ENCODE measurements around the gene BROX.
"Not testable (repeated sequence)": the region's sequence is repeated elsewhere in the genome, so short reads cannot be mapped to it uniquely, and the experiment has no call there.

BROX gene

GRCh38 chr1:222732216-222733159 lies 20.1 kb downstream of the BROX start:
- DNase-seq (ENCODE audit: low spot score): peak; percentile 44

DNA sequence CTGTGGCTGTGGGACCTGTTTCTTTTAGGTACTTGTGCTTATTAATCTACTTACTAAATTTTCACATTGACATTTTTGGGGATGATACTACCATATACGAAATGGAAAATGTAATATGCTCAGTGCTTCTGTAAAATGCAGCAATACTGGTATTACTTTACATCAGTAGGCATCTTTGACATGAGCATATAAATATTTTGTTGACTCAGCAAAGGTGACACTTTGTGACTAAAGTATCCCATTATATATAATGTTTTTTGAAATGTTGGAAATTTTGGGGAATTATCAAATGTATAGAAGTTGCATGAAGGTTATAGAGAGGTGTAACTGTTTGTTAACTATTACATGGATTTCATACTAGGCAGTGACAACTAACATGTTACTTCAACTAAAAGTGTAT lies 22.4 kb downstream of the BROX start:
- no peak for DNase-seq (ENCODE audit: low spot score)

- DNase-seq (ENCODE audit: low spot score): no peak
These were observed 24.1 kb downstream of the BROX start for GRCh38 chr1:222736470-222736869.

DNA sequence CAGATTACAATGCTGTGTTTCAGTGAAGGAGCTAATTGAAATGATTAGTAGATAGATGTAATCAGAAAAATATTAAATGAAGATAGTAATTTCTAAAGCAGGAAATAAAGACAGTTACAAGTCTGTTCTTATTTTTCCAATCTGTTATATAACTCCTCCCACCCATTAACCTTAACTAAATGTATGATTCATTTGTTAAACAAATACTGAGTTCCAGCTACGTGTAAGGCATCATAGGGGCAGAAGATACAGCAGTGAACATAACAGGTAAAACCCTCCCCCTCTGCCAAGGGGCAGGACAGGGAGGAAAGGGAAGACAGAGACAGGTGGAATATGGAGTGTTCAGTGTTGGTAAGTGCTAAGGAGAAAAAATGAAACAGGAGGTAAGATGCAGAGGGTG lies 24.6 kb downstream of the BROX start, which contains the start of gene FAM177B:
Gene FAM177B, plus strand, starts transcription at position 231 of the 400 bp plus-strand sequence. CDS start 9,344 bp downstream, outside the sequence.
- DNase-seq (ENCODE audit: low spot score): no peak

DNA sequence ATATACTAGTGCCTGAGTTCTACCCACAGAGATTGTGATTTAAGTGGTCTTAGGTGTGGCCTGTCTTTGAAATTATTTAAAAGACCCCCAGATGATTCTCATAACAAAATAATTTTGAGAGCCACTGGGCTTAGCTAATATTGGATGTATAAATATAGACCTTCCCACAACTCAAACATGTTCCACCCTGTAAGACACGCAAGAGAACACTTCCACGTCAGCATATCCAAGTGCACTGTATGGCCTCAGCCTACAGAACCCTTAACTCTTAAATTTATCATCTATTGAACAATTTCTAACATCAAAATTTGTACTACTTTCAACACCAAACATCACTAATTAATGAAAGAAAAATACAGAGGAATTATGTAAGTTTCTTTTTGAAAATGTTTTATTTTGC lies 27.1 kb downstream of the BROX start:
- no peak for DNase-seq (ENCODE audit: low spot score)

DNA sequence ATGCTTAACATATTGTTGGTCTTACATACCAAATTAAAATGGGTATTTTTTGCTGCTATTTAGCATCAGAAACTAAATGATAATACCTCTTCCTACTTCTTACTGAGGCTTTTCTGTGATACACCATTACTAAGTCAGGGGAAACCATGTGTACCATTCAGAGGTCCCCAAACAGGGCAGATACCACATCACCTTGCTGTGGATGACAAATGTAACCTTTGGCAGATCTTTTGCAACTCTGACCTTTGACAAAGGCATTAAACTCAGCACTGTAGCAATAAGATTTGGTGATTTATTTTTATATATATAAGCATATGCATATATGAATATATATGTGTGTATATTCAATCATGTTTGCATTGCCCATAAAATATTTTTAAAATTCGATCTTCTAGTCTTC lies 27.6 kb downstream of the BROX start:
- DNase-seq (ENCODE audit: low spot score): no peak

- not testable (repeated sequence) for DNase-seq (ENCODE audit: low spot score)
These were observed 29.5 kb downstream of the BROX start for GRCh38 chr1:222741630-222742457.

- DNase-seq (ENCODE audit: low spot score): no peak
These were observed 37.6 kb downstream of the BROX start for GRCh38 chr1:222749927-222750326.

GRCh38 chr1:222750651-222751050 lies 38.3 kb downstream of the BROX start:
- DNase-seq (ENCODE audit: low spot score): peak; percentile 30

DNA sequence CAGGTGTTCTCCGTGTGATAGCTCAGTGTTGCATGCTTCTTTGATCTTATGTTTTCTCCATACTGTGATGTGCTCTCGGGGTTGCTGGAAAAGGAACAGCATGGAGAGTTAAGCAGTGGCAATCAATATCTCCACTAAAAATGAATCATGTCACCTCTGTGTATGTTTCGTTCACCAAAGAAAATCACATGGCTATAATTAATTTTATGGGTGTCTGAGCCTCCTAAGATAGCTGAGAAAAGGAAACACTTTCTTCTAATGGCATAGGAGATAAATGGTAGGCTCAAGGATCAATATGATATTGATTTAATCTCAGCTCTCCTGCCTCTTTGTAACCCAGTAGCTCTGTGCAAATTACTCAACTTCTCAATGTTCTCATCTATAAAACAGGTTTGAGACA lies 38.9 kb downstream of the BROX start:
- no peak for DNase-seq (ENCODE audit: low spot score)

DNA sequence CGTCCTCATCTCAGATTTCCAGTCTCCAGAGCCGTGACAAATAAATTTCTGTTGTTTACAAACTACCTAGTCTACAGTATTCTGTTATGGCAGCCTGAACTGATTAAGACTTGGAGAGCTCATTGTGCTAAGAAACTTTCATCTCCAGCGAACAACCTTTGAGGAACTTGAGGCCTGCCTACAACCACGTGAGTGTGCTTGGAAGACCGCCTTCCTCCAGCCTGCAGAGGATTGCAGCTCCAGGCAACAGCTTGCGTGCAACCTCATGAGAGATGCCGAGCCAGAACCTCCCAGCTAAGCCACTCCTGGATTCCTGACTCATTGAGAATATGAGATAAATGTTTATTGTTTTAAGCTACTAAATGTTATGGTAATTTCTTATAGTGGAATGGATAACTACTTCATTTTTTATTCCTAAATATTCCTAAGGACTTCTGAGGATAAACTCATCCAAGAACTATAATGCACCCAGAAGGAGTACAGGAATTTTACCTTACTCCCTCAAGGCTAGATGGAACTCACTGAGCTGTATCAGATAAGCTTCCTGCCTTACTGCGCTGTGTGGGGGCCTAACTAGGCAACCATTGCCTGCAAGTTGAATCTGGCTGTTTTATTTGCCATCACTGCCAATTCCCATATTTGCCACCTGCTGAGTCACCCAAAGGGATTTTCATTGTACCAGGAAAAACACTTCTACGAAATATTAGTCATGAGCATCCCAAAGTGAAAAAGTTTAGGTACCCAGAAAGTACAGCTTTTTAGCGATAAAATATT lies 42.2 kb downstream of the BROX start:
- no peak for DNase-seq (ENCODE audit: low spot score)

DNA sequence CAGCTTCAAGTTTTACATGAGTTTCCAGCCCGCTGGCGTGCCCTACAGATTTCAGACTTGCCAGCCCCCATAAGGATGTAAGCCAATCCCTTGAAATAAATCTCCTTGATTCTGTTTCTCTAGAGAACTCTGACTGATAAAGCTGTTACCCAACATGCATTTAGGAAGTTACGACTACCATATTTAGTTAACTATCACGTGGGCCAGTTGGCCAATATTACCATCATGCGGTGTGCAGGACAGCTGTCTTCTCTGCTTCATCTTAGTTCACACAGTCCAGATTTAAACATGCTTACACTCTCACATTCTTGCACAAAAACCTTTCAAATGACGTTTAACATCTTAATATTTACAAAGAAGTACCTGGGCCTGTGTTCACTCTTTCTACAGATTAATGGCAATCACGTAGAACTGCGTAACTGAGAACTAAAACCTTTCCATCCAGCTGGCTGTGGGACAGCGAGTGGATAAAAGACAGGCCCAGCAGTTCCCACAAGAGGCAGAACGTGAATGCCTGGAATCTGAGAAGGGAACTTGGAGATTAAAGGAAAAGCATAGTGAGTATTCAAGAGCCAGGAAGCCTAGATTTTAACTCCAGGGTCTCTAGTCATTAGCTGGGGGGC lies 45.4 kb downstream of the BROX start:
- DNase-seq (ENCODE audit: low spot score): no peak

GRCh38 chr1:222759451-222760035 lies 47.2 kb downstream of the BROX start:
- DNase-seq (ENCODE audit: low spot score): no peak

- DNase-seq (ENCODE audit: low spot score): no peak
These were observed 48.7 kb downstream of the BROX start for GRCh38 chr1:222761083-222761482.

GRCh38 chr1:222762178-222762577 lies 49.8 kb downstream of the BROX start:
- not testable (repeated sequence) for DNase-seq (ENCODE audit: low spot score)

DNA sequence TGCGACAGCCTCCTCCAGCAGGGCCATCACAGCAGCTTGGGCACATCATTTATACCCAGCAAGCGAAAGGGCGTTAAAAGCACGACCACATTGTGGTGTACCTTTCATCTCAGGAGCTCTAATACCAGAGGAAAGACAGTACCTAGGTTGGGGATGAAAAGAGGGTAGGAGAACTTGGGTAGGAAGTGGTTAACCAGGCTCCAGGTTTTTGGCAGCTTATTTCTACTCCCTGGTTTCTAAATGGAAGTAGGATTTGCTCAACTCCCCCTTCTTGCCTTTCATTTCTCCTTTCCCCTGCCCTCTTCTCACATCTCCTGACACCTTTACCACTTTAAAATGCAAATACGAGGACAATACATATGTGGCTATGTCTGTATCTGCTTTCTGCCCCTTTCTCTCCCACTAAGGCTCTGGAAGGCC lies 54.8 kb downstream of the BROX start:
- DNase-seq (ENCODE audit: low spot score): no peak

DNA sequence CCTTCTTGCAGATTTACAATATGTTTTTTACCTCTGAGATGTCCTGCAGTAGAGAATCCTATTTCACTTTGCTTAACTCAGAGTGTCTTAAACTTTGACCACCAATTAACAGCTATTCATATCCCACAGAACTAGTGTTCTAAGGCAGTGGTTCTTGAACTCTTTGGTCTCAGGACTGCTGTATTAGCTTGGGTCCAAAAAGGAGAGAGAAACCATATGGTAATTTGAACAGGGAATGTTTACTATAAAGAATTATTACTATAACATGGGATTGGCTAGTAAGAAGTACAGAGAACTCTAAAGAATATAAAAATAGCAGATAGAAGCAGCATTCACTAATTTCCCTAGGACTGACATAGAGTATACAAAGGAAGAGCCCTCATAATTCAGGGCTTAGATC lies 56.2 kb downstream of the BROX start:
- DNase-seq (ENCODE audit: low spot score): no peak

DNA sequence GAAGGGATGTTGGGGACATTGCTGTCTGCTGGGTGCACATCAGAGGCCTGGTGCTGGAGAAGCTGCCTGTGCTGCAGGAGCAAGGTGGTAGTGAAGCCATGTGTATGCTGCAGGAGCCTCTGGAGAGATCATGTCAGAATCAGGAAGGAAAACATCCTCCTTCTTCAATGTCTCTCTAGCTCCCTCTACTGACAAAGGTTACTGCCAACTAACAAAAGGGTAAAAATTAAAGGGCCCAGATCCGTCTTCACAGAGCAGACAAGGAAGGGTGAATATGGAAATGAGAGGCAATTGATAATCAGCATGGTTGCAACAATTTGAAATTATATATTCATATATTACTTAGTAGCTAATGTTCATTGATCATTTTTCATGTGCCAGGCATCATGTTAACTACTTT lies 56.8 kb downstream of the BROX start:
- DNase-seq (ENCODE audit: low spot score): no peak

DNA sequence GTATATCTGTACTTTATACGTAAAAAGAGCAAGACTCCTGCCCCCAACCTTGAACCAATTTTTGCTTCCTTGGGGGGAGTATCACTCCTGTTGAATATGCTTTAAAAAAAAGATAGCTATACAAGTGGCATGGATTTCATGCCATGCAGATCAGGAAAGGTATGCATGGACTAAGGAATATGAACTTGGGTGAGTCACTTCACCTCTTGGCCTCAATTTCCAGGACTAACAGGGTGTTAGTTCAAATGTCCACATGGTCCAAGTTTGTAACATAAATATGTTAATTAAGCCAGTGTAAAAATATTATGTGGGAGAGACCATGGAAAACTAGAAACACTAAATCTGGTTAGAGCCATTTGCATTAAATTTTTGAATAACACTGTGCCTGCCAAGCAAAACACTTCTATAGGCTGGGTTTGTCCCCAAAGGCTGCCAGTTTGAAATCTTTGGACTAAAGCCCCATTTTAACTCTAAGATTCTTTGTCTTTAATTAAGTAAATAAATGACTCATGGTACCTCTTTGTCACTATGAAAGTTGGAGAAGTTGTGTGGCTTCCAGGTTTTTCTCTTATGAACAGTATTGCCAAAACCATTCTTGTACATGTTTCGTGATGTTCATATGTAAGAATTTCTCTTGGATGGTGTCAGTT lies 57.7 kb downstream of the BROX start:
- DNase-seq (ENCODE audit: low spot score): no peak

GRCh38 chr1:222772996-222773379 lies 60.6 kb downstream of the BROX start:
- peak; percentile 47 for DNase-seq (ENCODE audit: low spot score)

- DNase-seq (ENCODE audit: low spot score): no peak
These were observed 65.1 kb downstream of the BROX start for GRCh38 chr1:222777463-222777862.
